GM10847 (cell line): ENCODE results near the gene MYMX.

ENCODE experiments used
- POLR2A ChIP-seq: IDR thresholded peaks from 2 replicates; pipeline ENCODE4 v1.6.1; 2011; ENCODE audit not compliant: insufficient read length; ENCODE audit errors: extremely low read depth

The MYMX gene

DNA sequence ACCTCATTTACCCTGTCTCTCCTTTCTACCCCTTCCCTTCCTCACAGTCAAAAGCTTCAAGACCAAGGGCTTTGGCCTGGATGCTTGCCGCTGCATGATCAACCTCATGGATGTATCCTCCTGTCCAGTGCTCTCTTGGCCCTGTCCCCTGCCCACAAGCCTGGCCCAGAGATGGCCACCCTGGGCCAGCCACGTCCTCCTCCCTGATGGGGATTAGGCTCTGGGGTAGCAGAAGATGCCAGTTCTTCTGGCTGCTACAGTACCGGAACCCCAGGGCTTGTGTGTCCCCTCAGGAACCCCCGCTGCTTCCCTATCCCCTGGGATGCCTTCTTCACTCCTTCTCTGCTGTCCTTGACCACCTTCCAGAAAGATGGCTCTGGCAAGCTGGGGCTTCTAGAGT, 35.8 kb upstream of the MYMX start:
- TF ChIP-seq POLR2A = no peak

DNA sequence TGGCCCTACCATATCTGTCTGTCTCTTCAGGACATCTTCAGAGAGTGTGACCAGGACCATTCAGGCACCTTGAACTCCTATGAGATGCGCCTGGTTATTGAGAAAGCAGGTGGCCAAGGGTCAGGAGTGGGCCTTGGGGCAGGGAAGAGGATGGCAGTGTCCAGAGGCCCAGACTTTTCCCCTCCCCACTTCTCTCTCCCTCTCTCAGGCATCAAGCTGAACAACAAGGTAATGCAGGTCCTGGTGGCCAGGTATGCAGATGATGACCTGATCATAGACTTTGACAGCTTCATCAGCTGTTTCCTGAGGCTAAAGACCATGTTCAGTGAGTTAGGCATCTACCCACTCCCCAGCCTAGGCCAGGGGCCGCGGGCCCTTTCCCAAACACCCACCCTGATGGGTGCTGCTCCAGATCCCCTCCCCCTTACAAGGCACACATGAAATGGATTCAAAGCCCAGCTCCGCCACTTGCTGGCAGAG, 33.8 kb upstream of the MYMX start:
- no peak for TF ChIP-seq POLR2A

- TF ChIP-seq POLR2A = no peak
Observed at GRCh38 chr6:44183783-44184182, 32.9 kb upstream of the MYMX start.

DNA sequence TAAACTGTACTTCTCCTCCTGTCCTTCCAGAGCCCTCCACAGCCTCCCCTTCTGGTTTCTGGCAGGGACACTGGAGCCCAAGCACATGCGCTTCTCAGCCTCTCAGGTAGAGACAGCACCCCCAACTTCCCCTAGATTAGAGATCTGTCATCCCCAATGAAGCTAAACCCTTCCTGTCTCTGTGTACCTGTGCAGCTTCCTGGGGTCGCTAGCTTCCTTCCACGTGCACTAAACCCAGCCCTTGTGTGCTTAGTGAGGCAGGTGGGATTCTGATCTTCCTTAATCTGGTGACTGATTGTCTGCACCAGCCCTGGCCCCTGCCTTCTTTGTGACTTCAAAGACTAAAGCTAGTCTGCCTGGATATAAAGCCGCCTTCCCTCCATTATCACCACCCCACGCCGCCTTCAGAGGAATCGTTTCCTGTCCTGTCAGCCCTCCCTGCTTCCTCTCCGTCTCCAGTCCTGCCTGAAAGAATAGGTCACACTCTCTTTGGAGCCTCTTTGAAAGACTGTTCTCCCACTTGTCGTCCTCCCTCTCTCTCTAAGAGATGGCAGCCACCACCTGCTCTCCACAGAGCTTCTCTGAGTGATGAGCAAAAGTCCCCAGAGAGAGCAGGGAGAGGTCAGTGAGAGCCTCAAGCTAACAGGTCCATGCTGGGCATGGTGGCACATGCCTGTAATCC, 30.6 kb upstream of the MYMX start:
- no peak for TF ChIP-seq POLR2A

GRCh38 chr6:44186635-44187025, 30.1 kb upstream of the MYMX start:
- TF ChIP-seq POLR2A = no peak

GRCh38 chr6:44188819-44189218, 27.9 kb upstream of the MYMX start:
- TF ChIP-seq POLR2A = no peak

- no peak for TF ChIP-seq POLR2A
Observed at GRCh38 chr6:44189257-44189656, 27.5 kb upstream of the MYMX start.

DNA sequence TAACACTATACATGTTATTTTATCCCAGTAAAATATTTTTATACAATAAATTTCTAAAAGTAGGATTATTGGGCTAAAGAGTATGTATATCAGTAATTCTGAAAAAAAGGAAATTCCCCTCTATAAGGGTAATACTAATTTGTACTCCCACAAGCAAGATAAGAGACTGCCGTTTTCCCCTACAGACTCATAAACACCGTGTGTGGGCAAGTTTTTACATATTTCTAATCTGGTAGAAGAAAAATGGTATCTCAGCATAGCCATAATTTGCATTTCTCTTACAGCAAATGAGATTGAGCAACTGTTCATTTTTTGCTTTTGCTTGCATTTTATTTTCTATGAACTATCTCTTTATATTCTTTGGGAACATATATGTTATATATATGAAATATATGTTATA, 26.0 kb upstream of the MYMX start:
- no peak for TF ChIP-seq POLR2A

GRCh38 chr6:44192428-44193041, 24.2 kb upstream of the MYMX start:
- TF ChIP-seq POLR2A = no peak

GRCh38 chr6:44193307-44193910, 23.3 kb upstream of the MYMX start:
- no peak for TF ChIP-seq POLR2A

GRCh38 chr6:44194326-44194725, 22.4 kb upstream of the MYMX start:
- no peak for TF ChIP-seq POLR2A

DNA sequence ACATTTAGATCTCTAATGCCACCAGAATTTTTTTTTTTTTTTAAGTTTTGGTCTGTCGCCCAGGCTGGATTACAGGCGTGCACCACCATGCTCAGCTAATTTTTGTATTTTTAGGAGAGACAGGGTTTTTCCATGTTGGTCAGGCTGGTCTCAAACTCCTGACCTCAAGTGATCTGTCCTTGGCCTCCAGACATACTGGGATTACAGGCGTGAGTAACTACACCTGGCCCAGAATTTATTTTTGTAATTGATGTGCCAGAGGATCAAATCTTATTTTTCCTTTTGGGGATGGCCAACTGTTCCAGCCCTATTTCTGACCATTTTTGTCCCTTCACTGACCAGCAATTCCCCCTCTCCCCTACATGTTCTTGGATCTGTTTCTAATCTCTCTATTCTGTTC, 18.0 kb upstream of the MYMX start:
- TF ChIP-seq POLR2A = no peak

DNA sequence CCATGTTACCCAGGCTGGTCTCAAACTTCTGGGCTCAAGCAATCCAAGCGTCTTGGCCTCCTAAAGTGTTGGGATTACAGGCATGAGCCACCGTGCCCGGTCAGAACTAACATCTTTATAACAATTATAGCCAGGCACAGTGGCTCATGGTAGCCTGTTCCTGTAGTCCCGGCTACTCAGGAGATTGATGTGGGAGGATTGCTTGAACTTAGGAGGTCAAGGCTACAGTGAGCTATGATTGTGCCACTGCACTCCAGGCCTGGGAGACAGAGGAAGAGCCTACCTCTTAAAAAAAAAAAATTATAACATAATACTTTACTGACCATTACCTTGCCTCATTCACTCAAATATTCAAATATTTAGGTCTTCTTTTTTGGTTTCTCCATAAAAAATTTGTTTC, 16.8 kb upstream of the MYMX start:
- TF ChIP-seq POLR2A = no peak

GRCh38 chr6:44201200-44201599, 15.5 kb upstream of the MYMX start:
- no peak for TF ChIP-seq POLR2A

DNA sequence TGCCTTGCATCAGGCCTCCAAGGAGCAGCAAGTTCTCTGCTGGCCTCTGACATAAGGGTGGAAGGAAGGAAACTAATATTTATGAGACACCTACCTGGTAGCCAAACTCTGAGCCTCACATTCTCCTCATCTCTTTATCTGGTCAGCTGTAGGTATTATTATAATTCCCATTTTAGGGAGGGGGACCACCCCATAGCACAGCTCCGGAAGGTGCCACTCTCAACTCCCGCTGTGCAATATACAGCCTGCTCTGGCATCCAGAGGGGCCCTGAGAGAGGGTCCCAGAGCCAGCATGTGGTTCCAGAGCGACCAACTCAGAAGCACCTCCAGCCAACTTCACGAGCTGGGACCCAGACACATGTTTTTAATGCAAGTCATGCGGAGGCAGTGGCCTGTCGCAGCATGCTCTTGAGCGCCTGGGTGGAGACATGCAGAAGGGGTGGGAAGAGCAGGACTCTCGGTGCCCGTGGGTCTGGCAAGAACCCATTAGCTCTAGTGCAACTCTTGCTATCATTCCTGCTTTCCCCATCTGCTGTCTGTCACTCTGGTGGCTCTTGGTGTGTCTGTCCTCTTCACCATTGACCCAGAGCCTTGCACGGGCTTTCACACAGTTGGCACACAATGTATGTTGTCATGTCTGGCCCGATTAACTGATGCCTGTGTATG, 15.0 kb upstream of the MYMX start:
- no peak for TF ChIP-seq POLR2A
